Panc1 (cell line): ENCODE data around the gene ASPSCR1. TPM values are rescaled to one million over a fixed set of nuclear protein-coding genes. Genes with fewer than 3 reads are reported as not detected.

Source experiments
- ATAC-seq: fragments of 200-7000 bp; cut with Tn5 transposase; 2 replicates; pipeline ENCODE4 v1.9.1; 2020; ENCODE audit warnings: mild to moderate bottlenecking, moderate library complexity
- BruUV-seq: library from RNA; stranded (reverse); fragments of 400-500 nt; replicated peaks from 2 replicates; lab custom pipeline; 2021; lab: Mats Ljungman, UMichigan
- CTCF ChIA-PET: fragments of 300-600 bp; sonication (Branson Sonifier 250); formaldehyde crosslinking; loops from one replicate; lab custom pipeline; 2022; ENCODE audit warnings: antibody characterized with exemption; lab: Charles Lee
- POLR2A ChIA-PET: fragments of 300-600 bp; sonication (Branson Sonifier 250); formaldehyde crosslinking; loops from one replicate; lab custom pipeline; 2022; ENCODE audit warnings: antibody characterized with exemption; lab: Charles Lee
- DNase-seq: peaks from one replicate; pipeline ENCODE4 v3.0.0-alpha.2; 2010; ENCODE audit warnings: low read depth, low spot score
- H3K27ac ChIP-seq: 2 replicates; pipeline ENCODE4 v1.5.1; 2011; ENCODE audit warnings: mild to moderate bottlenecking, low read length, inconsistent platforms
- H3K27me3 ChIP-seq: fragments of 200-500 bp; sonication (Bioruptor generic); 2 replicates; pipeline ENCODE4 v1.6.0; 2014; ENCODE audit warnings: low read length, inconsistent platforms; ENCODE audit not compliant: control insufficient read depth, insufficient read depth
- H3K36me3 ChIP-seq: fragments of 200-500 bp; sonication (Bioruptor generic); 2 replicates; pipeline ENCODE4 v1.5.1; 2014; ENCODE audit warnings: inconsistent platforms, mild to moderate bottlenecking, low read length, moderate library complexity; ENCODE audit not compliant: control insufficient read depth, insufficient read depth
- H3K4me1 ChIP-seq: 2 replicates; pipeline ENCODE4 v1.5.1; 2011; ENCODE audit warnings: inconsistent platforms, mild to moderate bottlenecking, low read length, moderate library complexity; ENCODE audit not compliant: control insufficient read depth, insufficient read depth
- H3K4me3 ChIP-seq, 2 experiments: 2 replicates each; pipeline ENCODE4 v1.5.1; 2011 to 2012; ENCODE audit warnings: low read depth in 2 of 2, low read length in 2 of 2, mild to moderate bottlenecking in 2 of 2, inconsistent platforms in 1 of 2, moderate library complexity in 1 of 2
- H3K9me3 ChIP-seq: fragments of 200-500 bp; sonication (Bioruptor generic); 2 replicates; pipeline ENCODE4 v1.5.1; 2014; ENCODE audit warnings: low read depth, mild to moderate bottlenecking, inconsistent platforms, low read length, moderate library complexity; ENCODE audit not compliant: control insufficient read depth, insufficient read depth
- POLR2AphosphoS5 ChIP-seq: IDR thresholded peaks from 2 replicates; pipeline ENCODE4 v1.6.1; 2012; ENCODE audit warnings: mild to moderate bottlenecking, low read depth, low read length, moderate library complexity
- REST ChIP-seq, 2 experiments: IDR thresholded peaks; 2 replicates each; pipeline ENCODE4 v1.6.1; 2011 to 2012; ENCODE audit warnings: low read depth in 2 of 2, control low read depth in 1 of 2, low read length in 1 of 2, mild to moderate bottlenecking in 1 of 2, moderate library complexity in 1 of 2; ENCODE audit not compliant: insufficient read depth in 1 of 2
- SIN3A ChIP-seq: IDR thresholded peaks from 2 replicates; pipeline ENCODE4 v1.6.1; 2012; ENCODE audit warnings: low read depth, mild to moderate bottlenecking, low read length, moderate library complexity, borderline replicate concordance; ENCODE audit not compliant: insufficient read depth
- TCF7L2 ChIP-seq: IDR thresholded peaks from 2 replicates; pipeline ENCODE4 v1.6.1; 2011; ENCODE audit warnings: mild to moderate bottlenecking, low read depth, low read length, inconsistent platforms
- in situ Hi-C: cut with HindIII; loops from 2 replicates; pipeline ENCODE4 v1.10.0; 2016; ENCODE audit warnings: low sequenced_read_pairs, low pct_unique_long_range_greater_than_20kb
- intact Hi-C: fragments of 100-400 bp; cut with micrococcal nuclease; formaldehyde crosslinking; loops from one replicate; pipeline ENCODE4 v1.10.0; 2022; ENCODE audit not compliant: unreplicated experiment
- total RNA-seq: library from RNA; stranded (reverse); gene quantifications from one replicate; pipeline ENCODE4 v1.2.1, GENCODE V29; 2021; ENCODE audit not compliant: unreplicated experiment
- TF ChIP-seq, protein P1 (sequence below): fragments of 450-650 bp; IDR thresholded peaks from 2 replicates; pipeline ENCODE4 v1.5.1; 2017; ENCODE audit warnings: mild to moderate bottlenecking

ASPSCR1 gene
- total RNA-seq, 1 experiment from 2014 or later, result 64.7 TPM

DNA sequence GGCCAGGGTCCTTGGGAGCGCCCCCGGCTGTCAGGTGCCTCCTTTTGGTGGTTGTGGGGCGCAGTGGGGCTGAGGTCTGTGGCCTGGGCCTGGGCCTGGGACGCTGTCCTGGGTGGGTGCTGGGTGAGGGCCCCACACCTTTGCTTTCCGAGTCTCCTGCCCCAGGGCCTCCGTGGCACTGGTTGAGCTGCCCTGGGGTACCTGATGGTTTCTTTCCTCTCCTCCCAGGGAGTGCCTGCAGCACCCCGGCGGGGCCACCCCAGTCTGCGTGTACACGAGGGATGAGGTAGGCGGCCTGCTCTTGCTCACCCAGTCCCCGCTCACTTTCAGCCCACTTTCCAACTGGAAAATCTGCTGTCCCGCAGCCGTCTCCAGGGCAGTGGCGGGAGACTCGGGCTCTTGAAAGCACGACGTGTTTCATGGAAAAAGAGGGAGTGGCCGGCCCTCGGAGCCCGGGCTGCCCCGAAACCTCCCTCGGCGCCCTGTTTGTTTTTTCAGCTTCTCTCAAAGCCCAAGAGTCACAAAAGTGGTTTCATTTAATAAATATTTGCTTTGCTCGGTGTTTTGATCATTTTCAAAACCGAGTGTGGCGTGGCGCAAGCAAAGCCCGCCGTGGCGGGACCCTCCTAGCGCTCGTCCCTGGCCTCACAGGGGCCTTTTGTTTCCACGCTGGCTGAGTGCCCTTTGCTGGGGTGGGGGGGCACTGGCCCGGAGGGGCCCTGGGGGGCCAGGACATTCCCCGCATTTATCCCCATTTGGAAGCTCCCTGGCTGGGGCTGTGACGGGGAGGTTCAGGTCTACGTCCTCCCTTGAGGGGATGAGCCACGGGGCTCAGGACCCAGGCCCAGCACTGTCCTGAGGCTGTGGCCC lies 17.4 kb downstream of the ASPSCR1 start:
- TF ChIP-seq REST (IDR thresholded peaks at IDR 0.05; ENCODE audit: insufficient read depth in 1 of 2, low read depth in 2 of 2, low read length in 1 of 2), result no peak
- TF ChIP-seq, protein P1, sequence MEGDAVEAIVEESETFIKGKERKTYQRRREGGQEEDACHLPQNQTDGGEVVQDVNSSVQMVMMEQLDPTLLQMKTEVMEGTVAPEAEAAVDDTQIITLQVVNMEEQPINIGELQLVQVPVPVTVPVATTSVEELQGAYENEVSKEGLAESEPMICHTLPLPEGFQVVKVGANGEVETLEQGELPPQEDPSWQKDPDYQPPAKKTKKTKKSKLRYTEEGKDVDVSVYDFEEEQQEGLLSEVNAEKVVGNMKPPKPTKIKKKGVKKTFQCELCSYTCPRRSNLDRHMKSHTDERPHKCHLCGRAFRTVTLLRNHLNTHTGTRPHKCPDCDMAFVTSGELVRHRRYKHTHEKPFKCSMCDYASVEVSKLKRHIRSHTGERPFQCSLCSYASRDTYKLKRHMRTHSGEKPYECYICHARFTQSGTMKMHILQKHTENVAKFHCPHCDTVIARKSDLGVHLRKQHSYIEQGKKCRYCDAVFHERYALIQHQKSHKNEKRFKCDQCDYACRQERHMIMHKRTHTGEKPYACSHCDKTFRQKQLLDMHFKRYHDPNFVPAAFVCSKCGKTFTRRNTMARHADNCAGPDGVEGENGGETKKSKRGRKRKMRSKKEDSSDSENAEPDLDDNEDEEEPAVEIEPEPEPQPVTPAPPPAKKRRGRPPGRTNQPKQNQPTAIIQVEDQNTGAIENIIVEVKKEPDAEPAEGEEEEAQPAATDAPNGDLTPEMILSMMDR, result no peak
- TF ChIP-seq TCF7L2, result no peak
- no peak for TF ChIP-seq POLR2AphosphoS5
- TF ChIP-seq SIN3A, result no peak
- no peak for ATAC-seq
- peaks cover 21% of the 10 kb centered on the region for H3K4me1 ChIP-seq
- DNase-seq, result no peak
- no TSS peak for BruUV-seq
- POLR2A ChIA-PET, result no interaction called here
- CTCF ChIA-PET, result no interaction called here
- no peak overlapping the region for H3K4me3 ChIP-seq
- no peak overlapping the region for H3K27ac ChIP-seq
- intact Hi-C loops, result no loop called here
- H3K9me3 ChIP-seq, result no peaks in the 10 kb centered on the region
- no peaks in the 10 kb centered on the region for H3K27me3 ChIP-seq
- H3K36me3 ChIP-seq, result no peaks in the 10 kb centered on the region
- in situ Hi-C loops, result no loop called here

DNA sequence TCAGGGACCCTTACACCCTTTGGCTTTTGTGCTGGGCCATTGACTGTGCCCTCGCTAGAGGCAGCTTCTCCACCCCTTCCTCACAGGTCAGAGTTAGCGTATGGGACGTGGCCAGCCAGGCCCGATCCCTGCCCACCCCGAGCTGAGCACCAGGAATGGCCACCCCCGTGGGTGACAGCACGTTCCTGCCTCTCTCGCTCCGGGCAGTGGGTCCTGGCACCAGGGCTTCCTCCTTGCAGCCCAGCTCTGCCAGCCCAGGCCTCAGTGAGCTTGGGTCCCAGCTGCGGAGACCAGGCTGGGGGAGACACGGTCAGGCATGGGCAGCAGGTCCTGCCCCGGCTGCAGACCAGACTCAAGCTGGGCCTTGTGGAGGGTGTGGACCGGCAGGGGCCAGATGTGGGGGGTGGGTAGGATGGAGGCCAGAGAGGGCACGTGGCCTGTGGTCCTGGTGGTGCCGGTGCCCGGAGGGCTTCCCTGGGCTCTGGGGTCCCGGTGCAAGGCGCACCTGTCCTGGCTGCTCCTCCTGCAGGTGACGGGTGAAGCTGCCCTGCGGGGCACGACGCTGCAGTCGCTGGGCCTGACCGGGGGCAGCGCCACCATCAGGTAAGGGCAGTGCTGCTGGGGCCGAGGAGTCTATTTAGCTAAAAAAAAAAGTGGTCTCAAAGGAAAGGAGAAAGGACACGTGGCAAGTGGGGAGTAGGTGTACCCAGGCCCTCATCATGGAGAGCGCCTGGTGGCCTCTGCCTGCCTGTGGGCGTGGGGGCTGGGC lies 18.2 kb downstream of the ASPSCR1 start:
- Histone ChIP-seq H3K4me3 (no peak overlapping the region), H3K27me3 (no peaks in the 10 kb centered on the region), H3K4me1 (peaks cover 22% of the 10 kb centered on the region), H3K36me3 (no peaks in the 10 kb centered on the region), H3K9me3 (no peaks in the 10 kb centered on the region), H3K27ac (no peak overlapping the region)
- no peak for DNase-seq
- TF ChIP-seq TCF7L2, result no peak
- no peak for TF ChIP-seq REST (IDR thresholded peaks at IDR 0.05; ENCODE audit: insufficient read depth in 1 of 2, low read depth in 2 of 2, low read length in 1 of 2)
- TF ChIP-seq POLR2AphosphoS5, result no peak
- TF ChIP-seq SIN3A, result no peak
- TF ChIP-seq, protein P1, result no peak
- intact Hi-C loops (no loop called here), in situ Hi-C loops (no loop called here)
- ATAC-seq, result no peak
- CTCF ChIA-PET, result no interaction called here
- BruUV-seq, result no TSS peak
- POLR2A ChIA-PET, result interaction anchor here (0.7 kb wide), 1 partner anchor 16 kb away, joined by 3 read pairs; no protein-coding TSS in a partner anchor
